Measurements from ENCODE around the gene RNF150.

DNA sequence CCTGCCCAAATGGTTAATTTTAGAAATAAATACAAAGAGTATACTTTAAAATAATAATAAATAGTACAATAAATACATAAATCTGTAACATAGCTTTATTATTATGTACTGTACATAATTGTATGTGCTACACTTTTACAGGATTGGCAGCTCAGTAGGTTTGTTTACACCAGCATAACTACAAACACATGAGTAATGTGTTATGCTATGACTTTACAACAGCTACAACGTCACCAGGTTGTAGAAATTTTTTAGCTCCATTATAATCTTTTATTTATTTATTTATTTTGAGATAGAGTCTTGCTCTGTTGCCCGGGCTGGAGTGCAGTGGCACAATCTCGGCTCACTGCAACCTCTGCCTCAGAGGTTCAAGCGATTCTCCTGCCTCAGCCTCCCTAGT lies 31.8 kb downstream of the RNF150 start:
- TF ChIP-seq, protein P1, sequence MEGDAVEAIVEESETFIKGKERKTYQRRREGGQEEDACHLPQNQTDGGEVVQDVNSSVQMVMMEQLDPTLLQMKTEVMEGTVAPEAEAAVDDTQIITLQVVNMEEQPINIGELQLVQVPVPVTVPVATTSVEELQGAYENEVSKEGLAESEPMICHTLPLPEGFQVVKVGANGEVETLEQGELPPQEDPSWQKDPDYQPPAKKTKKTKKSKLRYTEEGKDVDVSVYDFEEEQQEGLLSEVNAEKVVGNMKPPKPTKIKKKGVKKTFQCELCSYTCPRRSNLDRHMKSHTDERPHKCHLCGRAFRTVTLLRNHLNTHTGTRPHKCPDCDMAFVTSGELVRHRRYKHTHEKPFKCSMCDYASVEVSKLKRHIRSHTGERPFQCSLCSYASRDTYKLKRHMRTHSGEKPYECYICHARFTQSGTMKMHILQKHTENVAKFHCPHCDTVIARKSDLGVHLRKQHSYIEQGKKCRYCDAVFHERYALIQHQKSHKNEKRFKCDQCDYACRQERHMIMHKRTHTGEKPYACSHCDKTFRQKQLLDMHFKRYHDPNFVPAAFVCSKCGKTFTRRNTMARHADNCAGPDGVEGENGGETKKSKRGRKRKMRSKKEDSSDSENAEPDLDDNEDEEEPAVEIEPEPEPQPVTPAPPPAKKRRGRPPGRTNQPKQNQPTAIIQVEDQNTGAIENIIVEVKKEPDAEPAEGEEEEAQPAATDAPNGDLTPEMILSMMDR (IDR thresholded peaks at IDR 0.05): no peak
- no peak for TF ChIP-seq POLR2A (IDR thresholded peaks at IDR 0.05)

Measured in thyroid gland (tissue), 4 donors.